Hepatocyte (in vitro differentiated cells): ENCODE measurements around the gene ADAMTSL1. TPM values are rescaled to one million over a fixed set of nuclear protein-coding genes. Genes with fewer than 3 reads are reported as not detected.

ENCODE experiments used
- DNase-seq: peaks from one replicate; pipeline ENCODE4 v3.0.0-alpha.2; 2016; ENCODE audit warnings: low spot score
- H2AFZ ChIP-seq: fragments of 200-600 bp; sonication (generic); 2 replicates; pipeline ENCODE4 v1.6.0; 2016; ENCODE audit warnings: antibody characterized with exemption, mild to moderate bottlenecking
- H3K27ac ChIP-seq: fragments of 200-600 bp; sonication (generic); 2 replicates; pipeline ENCODE4 v1.5.1; 2016; ENCODE audit warnings: mild to moderate bottlenecking
- H3K27me3 ChIP-seq: fragments of 200-600 bp; sonication (generic); 2 replicates; pipeline ENCODE4 v1.6.1; 2016
- H3K36me3 ChIP-seq: fragments of 200-600 bp; sonication (generic); replicated peaks from 2 replicates; pipeline ENCODE4 v1.5.1; 2016; ENCODE audit warnings: low read depth; ENCODE audit not compliant: insufficient read depth
- H3K4me1 ChIP-seq: fragments of 200-600 bp; sonication (generic); 2 replicates; pipeline ENCODE4 v1.5.1; 2016; ENCODE audit warnings: mild to moderate bottlenecking, moderate library complexity; ENCODE audit not compliant: insufficient read depth
- H3K4me2 ChIP-seq: fragments of 200-600 bp; sonication (generic); 2 replicates; pipeline ENCODE4 v1.6.0; 2016
- H3K4me3 ChIP-seq: fragments of 200-600 bp; sonication (generic); 2 replicates; pipeline ENCODE4 v1.5.1; 2016; ENCODE audit warnings: mild to moderate bottlenecking
- H3K79me2 ChIP-seq: fragments of 200-600 bp; sonication (generic); 2 replicates; pipeline ENCODE4 v1.6.0; 2017; ENCODE audit warnings: mild to moderate bottlenecking
- H3K9me2 ChIP-seq: fragments of 200-600 bp; sonication (generic); replicated peaks from 2 replicates; pipeline ENCODE4 v1.6.0; 2017; ENCODE audit warnings: mild to moderate bottlenecking; ENCODE audit not compliant: insufficient read depth
- H3K9me3 ChIP-seq: fragments of 200-600 bp; sonication (generic); 2 replicates; pipeline ENCODE4 v1.5.1; 2016; ENCODE audit warnings: low read depth, mild to moderate bottlenecking
- H4K20me1 ChIP-seq: fragments of 200-600 bp; sonication (generic); 2 replicates; pipeline ENCODE4 v1.6.0; 2016; ENCODE audit warnings: mild to moderate bottlenecking; ENCODE audit not compliant: insufficient read depth, poor library complexity, severe bottlenecking
- CTCF ChIP-seq: fragments of 200-600 bp; sonication (generic); IDR thresholded peaks from 2 replicates; pipeline ENCODE4 v1.5.1; 2016; ENCODE audit warnings: antibody characterized with exemption, mild to moderate bottlenecking; ENCODE audit not compliant: poor library complexity
- EZH2 ChIP-seq: fragments of 200-600 bp; sonication (generic); IDR thresholded peaks from 2 replicates; pipeline ENCODE4 v1.6.1; 2016; ENCODE audit warnings: antibody characterized with exemption, mild to moderate bottlenecking, borderline replicate concordance
- EZH2phosphoT487 ChIP-seq: fragments of 200-600 bp; sonication (generic); IDR thresholded peaks from one replicate; pipeline ENCODE4 v1.6.1; 2018; ENCODE audit warnings: antibody characterized with exemption, mild to moderate bottlenecking, low read depth, moderate library complexity; ENCODE audit not compliant: unreplicated experiment, severe bottlenecking
- WGBS: methylation state at CpG from one replicate; pipeline ENCODE4 v1.1.6; 2016; ENCODE audit warnings: low lambda C conversion rate; ENCODE audit errors: missing lambda C conversion rate; 5-methylcytosine and 5-hydroxymethylcytosine counted together
- polyA plus RNA-seq: library from polyadenylated mRNA; unstranded; fragments of >200 nt; fragmentation: Nextera tagmentation; extraction: Ambion mirVana; gene quantifications from 2 replicates; pipeline ENCODE4 v1.2.1, GENCODE V29; 2016
- total RNA-seq: library from RNA; depleted of rRNA; stranded (reverse); fragments of >200 nt; gene quantifications from 2 replicates; pipeline ENCODE4 v1.2.3, GENCODE V29; 2014

ADAMTSL1 gene
- total and polyA plus RNA-seq, 2 experiments from 2014 or later: 7.2 to 24.0 TPM

GRCh38 chr9:18834740-18835361 is 360.9 kb downstream of the ADAMTSL1 start:
- Histone ChIP-seq H2AFZ (no peak overlapping the region), H4K20me1 (no peaks in the 10 kb centered on the region), H3K9me2 (no peaks in the 10 kb centered on the region), H3K36me3 (no peaks in the 10 kb centered on the region), H3K4me3 (no peak overlapping the region), H3K4me1 (no peaks in the 10 kb centered on the region), H3K79me2 (no peaks in the 10 kb centered on the region), H3K27me3 (no peaks in the 10 kb centered on the region), H3K9me3 (no peaks in the 10 kb centered on the region), H3K27ac (no peak overlapping the region), H3K4me2 (no peak overlapping the region)
- DNase-seq: no peak
- 95% methylated on average over 4 of the region's 4 CpGs for WGBS
- TF ChIP-seq EZH2phosphoT487 (no peak), CTCF (no peak), EZH2 (no peak)

DNA sequence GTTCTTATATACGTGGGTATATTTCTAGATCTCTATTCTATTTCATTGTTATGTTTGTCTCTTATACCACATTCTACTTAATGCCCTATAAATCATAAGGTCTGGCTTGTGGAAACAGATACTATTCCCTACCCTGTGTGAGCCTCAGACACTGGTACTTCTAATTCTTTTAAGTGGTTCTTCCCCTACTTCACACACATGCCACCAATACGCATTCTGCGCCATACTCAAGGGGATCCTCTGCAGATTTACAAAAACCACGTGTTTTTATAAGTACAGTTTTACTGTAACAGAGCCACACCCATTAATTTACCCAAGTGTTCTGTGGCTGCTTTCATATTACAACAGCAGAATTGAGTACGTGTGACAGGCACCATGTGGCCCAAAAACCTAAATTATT is 363.4 kb downstream of the ADAMTSL1 start:
- no peaks in the 10 kb centered on the region for H4K20me1 ChIP-seq
- no peak for DNase-seq
- WGBS: 85% methylated on average over 5 of the region's 5 CpGs
- H3K4me1 ChIP-seq: no peaks in the 10 kb centered on the region
- no peaks in the 10 kb centered on the region for H3K36me3 ChIP-seq
- H3K79me2 ChIP-seq: no peaks in the 10 kb centered on the region
- no peak overlapping the region for H3K4me3 ChIP-seq
- no peak overlapping the region for H3K4me2 ChIP-seq
- no peaks in the 10 kb centered on the region for H3K9me2 ChIP-seq
- no peak overlapping the region for H3K27ac ChIP-seq
- H3K27me3 ChIP-seq: no peaks in the 10 kb centered on the region
- TF ChIP-seq CTCF (no peak), EZH2phosphoT487 (no peak), EZH2 (no peak)
- no peak overlapping the region for H2AFZ ChIP-seq
- no peaks in the 10 kb centered on the region for H3K9me3 ChIP-seq

DNA sequence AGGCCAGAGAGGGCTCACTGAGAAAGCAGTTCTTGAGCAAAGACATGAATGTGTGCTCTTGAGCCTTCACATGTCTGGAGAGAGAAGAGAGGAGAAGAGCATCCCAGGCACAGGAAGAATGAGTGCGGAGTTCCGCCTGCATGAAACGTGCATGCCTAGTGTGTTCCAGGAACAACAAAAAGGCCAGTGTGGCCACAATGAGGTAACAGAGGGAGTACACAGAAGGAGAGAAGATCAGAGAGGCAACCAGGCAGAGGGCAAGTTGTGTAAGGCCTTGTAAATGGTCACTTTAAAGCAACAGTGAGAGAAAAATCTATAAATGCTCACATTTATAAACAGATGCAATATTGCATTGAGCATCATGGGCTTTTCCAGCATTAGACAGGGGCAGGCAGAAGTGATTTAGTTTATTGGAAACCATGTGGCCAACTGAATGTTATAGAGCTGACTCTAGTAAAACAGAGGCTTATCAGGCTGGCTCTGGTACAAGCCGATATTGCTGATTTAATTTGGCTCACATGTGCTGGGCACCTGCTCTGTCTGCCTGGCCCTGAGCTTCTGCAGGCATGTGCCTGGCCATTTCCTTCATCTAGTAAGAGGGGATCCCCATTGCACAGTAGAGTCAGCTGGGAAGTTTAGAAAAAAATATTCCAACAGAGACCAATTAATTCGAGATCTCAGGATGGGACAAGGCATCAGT is 373.8 kb downstream of the ADAMTSL1 start:
- Histone ChIP-seq H3K9me3 (no peaks in the 10 kb centered on the region), H3K27ac (no peak overlapping the region), H3K36me3 (no peaks in the 10 kb centered on the region), H3K4me2 (no peak overlapping the region), H3K27me3 (no peaks in the 10 kb centered on the region), H2AFZ (no peak overlapping the region), H3K9me2 (no peaks in the 10 kb centered on the region), H3K79me2 (no peaks in the 10 kb centered on the region), H4K20me1 (no peaks in the 10 kb centered on the region), H3K4me1 (no peaks in the 10 kb centered on the region), H3K4me3 (no peak overlapping the region)
- WGBS: 67% methylated on average over 5 of the region's 5 CpGs
- TF ChIP-seq EZH2 (no peak), EZH2phosphoT487 (no peak), CTCF (no peak)
- DNase-seq: no peak
